Measurements from ENCODE around the gene MEPCE.

MEPCE gene

DNA sequence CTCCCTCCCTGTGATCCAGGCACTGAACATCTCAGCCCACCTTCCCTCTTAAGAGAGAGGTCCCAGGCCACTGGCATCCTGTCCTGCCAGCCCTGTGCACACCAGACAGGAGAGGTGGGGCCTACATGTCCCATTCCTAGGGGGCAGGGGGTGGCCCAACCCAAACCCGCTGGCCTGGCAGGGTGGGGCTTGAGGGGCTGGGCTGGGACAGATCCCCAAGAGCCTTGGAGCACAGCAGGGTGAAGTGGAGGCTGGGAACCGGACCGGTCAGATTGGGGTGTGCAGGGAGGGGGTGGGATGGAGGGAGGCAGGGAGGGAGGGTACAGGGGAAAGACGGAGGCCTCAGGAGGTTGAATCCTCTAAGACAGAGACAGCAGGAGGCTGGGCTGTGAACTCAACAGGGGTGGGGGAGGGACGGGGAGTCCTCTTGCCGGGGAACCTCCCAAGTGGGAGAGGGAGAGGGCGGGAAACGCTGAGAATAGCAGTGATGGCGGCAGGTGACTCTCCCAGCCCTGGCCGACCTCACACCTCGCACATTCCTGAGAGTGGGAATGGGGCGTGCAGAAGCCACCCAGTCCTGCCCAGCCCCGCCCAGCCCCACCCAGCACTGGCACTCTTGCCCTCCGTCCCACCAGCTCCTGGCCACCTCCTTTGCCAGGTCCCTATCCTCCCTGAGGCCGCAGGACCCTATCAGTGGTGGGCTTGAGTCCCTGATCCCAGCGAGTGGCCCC, 42.7 kb downstream of the MEPCE start:
- no peak overlapping the region for H3K4me3 ChIP-seq (ENCODE audit: low read depth, low read length)
- DNase-seq (ENCODE audit: low read depth) = no peak
- TF ChIP-seq, protein P1, sequence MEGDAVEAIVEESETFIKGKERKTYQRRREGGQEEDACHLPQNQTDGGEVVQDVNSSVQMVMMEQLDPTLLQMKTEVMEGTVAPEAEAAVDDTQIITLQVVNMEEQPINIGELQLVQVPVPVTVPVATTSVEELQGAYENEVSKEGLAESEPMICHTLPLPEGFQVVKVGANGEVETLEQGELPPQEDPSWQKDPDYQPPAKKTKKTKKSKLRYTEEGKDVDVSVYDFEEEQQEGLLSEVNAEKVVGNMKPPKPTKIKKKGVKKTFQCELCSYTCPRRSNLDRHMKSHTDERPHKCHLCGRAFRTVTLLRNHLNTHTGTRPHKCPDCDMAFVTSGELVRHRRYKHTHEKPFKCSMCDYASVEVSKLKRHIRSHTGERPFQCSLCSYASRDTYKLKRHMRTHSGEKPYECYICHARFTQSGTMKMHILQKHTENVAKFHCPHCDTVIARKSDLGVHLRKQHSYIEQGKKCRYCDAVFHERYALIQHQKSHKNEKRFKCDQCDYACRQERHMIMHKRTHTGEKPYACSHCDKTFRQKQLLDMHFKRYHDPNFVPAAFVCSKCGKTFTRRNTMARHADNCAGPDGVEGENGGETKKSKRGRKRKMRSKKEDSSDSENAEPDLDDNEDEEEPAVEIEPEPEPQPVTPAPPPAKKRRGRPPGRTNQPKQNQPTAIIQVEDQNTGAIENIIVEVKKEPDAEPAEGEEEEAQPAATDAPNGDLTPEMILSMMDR (IDR thresholded peaks at IDR 0.05; ENCODE audit: insufficient read depth, low read depth, low read length, missing control alignments) = no peak

DNA sequence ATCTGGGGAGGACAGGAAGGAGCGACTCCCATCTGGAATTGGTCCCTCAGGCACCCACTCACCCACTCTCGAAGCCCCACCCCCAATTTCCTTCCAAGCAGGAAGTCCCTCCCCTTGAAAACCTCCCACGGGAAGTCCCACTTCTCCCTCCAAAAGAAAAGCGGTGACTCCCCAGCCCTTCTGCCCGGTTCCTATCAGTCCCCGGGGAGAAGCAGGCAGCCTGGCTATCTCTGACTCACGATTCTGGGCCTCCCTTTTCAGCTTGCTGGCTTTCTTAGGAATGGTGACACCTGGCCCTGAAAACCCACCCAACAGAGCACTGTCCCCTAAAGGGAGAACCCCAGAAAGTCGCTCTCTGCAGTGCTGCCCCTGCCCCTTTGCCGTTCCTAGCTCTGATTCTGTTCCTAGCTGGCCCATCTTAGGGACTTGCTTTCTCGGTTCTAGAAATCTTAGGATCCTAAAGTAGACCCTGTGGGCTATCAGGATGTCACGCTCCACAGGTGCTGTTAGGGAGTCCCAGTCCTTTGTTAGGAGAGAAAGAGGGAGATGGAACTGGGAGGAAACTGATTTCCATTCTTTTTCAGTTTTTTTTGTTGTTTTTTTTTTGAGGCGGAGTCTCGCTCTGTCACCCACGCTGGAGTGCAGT, 43.3 kb downstream of the MEPCE start:
- H3K4me3 ChIP-seq (ENCODE audit: low read depth, low read length) = peak overlapping the region; percentile 30; the same call in 1 of the 2 replicates
- peak; percentile 67 for DNase-seq (ENCODE audit: low read depth)
- TF ChIP-seq, protein P1 (IDR thresholded peaks at IDR 0.05; ENCODE audit: insufficient read depth, low read depth, low read length, missing control alignments) = no peak

DNA sequence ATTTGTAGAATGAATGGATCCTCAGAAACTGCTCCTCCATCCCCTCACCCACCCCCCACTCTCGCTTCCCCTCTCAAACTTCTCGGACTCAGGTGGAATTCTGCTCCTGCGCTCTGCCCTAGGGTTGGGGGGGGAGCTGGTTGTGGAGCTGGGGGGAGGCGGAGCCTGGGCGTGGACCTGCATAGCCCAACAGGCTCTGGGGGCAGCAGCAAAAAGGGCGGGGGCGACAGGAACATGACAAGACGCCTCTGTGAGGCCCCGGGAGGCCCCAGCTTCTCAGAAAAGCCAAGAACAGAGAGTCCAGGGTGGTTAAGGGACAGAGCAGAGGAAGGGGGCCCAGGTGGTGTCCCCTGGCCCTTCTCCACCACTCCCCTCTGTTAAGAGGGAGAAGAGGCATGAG, 45.9 kb downstream of the MEPCE start:
- peak; percentile 39 for DNase-seq (ENCODE audit: low read depth)
- H3K4me3 ChIP-seq (ENCODE audit: low read depth, low read length) = peak overlapping the region; percentile 64
- TF ChIP-seq, protein P1 (IDR thresholded peaks at IDR 0.05; ENCODE audit: insufficient read depth, low read depth, low read length, missing control alignments) = no peak

DNA sequence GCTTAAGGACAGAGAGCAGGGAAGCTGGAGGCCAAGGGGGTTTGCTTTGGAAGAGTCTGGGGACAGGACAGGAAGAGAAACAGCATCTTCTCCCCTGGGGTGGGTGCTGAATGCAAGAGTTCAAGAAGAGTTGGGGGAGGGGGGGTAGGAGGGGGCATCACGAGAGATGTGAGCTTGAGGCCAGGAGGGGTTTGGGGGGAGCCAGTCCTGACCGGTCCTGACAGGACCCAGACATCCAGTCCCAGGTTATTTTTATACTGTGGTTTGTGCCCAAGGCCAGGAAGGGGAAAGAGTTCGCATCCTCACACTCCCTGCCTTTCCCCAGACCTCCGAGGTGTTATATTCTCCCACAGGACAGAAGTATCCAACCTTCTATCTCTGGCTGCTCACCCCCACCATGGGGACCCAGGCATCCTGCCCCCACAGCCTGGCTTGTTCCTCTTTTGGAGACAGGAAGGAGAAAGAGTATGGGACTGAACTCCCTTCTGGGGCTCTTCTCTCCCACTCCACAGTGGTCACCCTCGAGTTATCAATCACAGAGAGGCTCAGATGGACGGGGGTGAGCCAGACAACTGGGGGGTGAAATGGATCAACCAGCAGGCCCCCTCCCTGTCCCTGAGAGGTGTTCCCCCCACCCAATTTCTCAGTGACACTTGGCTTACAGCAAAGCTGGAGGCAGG, 46.6 kb downstream of the MEPCE start:
- H3K4me3 ChIP-seq (ENCODE audit: low read depth, low read length) = peak overlapping the region; percentile 64
- no peak for DNase-seq (ENCODE audit: low read depth)
- TF ChIP-seq, protein P1 (IDR thresholded peaks at IDR 0.05; ENCODE audit: insufficient read depth, low read depth, low read length, missing control alignments) = no peak

DNA sequence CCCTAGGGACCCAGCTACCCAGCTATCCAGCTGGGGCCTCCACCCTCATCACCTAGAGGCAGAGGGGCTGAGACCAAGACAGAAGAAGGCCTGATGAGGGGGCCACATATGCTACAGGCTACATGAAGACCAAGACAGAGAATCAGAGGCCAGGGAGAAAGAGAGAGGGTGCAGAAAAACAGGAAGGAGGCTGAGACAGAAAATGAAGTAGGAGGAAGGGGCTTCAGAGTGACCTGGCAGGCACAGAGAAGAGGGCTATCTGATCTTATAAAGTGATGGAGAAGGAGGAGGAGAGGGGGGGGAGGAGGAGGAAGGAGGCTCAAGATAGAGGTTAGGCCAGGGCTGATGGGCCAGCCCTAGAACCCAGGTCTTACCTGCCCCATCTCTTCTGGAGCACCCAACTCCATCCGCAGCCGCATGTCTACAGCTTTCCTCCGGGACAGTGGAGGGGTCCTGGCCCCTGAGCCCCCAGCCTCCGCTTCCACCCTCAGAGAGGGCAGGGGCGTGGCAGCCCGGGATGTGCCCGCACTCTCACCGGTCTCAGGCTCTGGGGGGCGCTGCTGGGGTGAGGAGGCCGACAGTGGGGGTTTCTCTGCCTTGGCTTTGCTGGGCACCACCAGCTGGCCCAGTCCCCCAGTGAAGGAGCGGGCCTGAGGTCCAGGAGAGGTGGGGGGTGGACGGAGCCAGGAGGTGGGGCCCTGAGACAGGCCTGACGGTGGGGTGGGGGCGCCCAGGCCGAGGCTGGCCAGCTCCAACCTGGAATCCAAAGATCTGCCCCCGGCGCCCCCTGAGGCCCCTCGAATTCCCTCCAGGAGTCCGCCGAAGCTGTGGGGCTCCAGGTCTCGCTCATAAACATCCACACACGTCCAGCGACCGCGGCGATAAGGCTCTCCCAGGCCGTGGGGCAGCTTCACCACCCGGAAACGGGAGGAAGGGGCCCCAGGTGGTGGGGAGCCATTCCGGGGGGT, 47.6 kb downstream of the MEPCE start:
- H3K4me3 ChIP-seq (ENCODE audit: low read depth, low read length) = peak overlapping the region; percentile 64
- peak; percentile 35 for DNase-seq (ENCODE audit: low read depth)
- TF ChIP-seq, protein P1 (IDR thresholded peaks at IDR 0.05; ENCODE audit: insufficient read depth, low read depth, low read length, missing control alignments) = peak; percentile 54

DNA sequence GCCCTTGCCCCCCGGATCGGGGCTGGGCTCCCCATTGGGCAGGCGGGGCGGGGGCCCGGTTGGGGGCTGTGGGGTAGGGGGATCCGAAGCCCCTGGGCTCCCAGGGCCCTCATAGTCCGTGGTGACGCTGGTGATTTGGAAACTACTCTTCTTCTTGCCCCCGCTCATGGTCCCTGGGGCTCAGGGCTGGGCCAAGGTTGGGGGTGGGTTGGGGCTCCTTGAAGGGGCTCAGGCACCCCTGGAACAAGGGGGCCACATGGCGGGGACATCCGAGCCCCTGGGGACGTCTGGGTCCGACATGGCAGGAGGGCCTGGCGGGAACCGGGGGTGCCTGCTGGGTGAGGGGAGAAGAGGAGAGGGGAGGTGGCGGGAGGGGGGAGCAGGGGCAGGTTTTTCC, 48.2 kb downstream of the MEPCE start:
- H3K4me3 ChIP-seq (ENCODE audit: low read depth, low read length) = peak overlapping the region; percentile 64
- TF ChIP-seq, protein P1 (IDR thresholded peaks at IDR 0.05; ENCODE audit: insufficient read depth, low read depth, low read length, missing control alignments) = no peak
- no peak for DNase-seq (ENCODE audit: low read depth)

Data from GM12865 (cell line).